Gastroesophageal sphincter (tissue), 3 donors: ENCODE data around the gene AHRR.

Experiments used
- CTCF ChIP-seq, 4 experiments: fragments of 200-600 bp in 2 of 4; fragments of 450-650 bp in 2 of 4; sonication (generic) in 1 of 4; IDR thresholded peaks; one replicate each; pipeline ENCODE4 v1.5.1; 2017 to 2019; ENCODE audit warnings: antibody characterized with exemption in 4 of 4, mild to moderate bottlenecking in 2 of 4, moderate library complexity in 2 of 4
- EP300 ChIP-seq: sonication (generic); formaldehyde crosslinking; IDR thresholded peaks from one replicate; pipeline ENCODE4 v1.6.1; 2017; ENCODE audit warnings: antibody characterized with exemption, mild to moderate bottlenecking
- POLR2A ChIP-seq, 2 donors: fragments of 450-650 bp; IDR thresholded peaks; one replicate each; pipeline ENCODE4 v1.6.1; 2017; ENCODE audit warnings: antibody characterized with exemption in 2 of 2, mild to moderate bottlenecking in 2 of 2, moderate library complexity in 1 of 2

- TF ChIP-seq EP300 (no peak), CTCF (IDR thresholded peaks at IDR 0.05) (no peak), POLR2A (IDR thresholded peaks at IDR 0.05) (no peak)
Observed at GRCh38 chr5:483434-484140, 162.1 kb downstream of the AHRR start.
